H1 (cell line): ENCODE measurements around the gene XYLB. TPM values are rescaled to one million over a fixed set of nuclear protein-coding genes. Genes with fewer than 3 reads are reported as not detected.

Source experiments
- CTCF ChIA-PET: fragments of 300-600 bp; sonication (Branson Sonifier 250); formaldehyde crosslinking; loops from one replicate; lab custom pipeline; 2021; ENCODE audit not compliant: partially characterized antibody; lab: Charles Lee
- POLR2A ChIA-PET: fragments of 300-600 bp; sonication (Branson Sonifier 250); formaldehyde crosslinking; loops from one replicate; lab custom pipeline; 2021; ENCODE audit warnings: inconsistent platforms; ENCODE audit not compliant: partially characterized antibody; lab: Charles Lee
- DNase-seq, 2 experiments: peaks; one replicate each; pipeline versions ENCODE4 v3.0.0 to v3.0.0-alpha.2; 2010 to 2022; ENCODE audit warnings: low spot score in 2 of 2, low read depth in 1 of 2, mixed read lengths in 1 of 2
- FAIRE-seq: peaks from 2 replicates; lab custom pipeline; 2011; peaks lifted over from hg19 to GRCh38; lab: Jason Lieb, UNC
- H2AFZ ChIP-seq: 2 replicates; pipeline ENCODE4 v1.8.1; 2012; ENCODE audit warnings: low read length, inconsistent platforms
- H2AK5ac ChIP-seq: 2 replicates; pipeline ENCODE4 v1.6.1; 2013; ENCODE audit warnings: low read depth, low read length
- H2BK120ac ChIP-seq: replicated peaks from 2 replicates; pipeline ENCODE3; 2013; ENCODE audit warnings: low read depth, low read length, inconsistent platforms
- H2BK12ac ChIP-seq: 2 replicates; pipeline ENCODE4 v1.6.1; 2013; ENCODE audit warnings: low read depth, low read length
- H2BK15ac ChIP-seq: 2 replicates; pipeline ENCODE4 v1.6.1; 2013; ENCODE audit warnings: low read length
- H2BK20ac ChIP-seq: 2 replicates; pipeline ENCODE4 v1.6.1; 2013; ENCODE audit warnings: low read length
- H2BK5ac ChIP-seq: 2 replicates; pipeline ENCODE4 v1.6.1; 2013; ENCODE audit warnings: low read depth, low read length
- H3K14ac ChIP-seq: 2 replicates; pipeline ENCODE4 v1.6.1; 2013; ENCODE audit warnings: inconsistent platforms; ENCODE audit not compliant: insufficient read length
- H3K18ac ChIP-seq: 2 replicates; pipeline ENCODE4 v1.6.1; 2013; ENCODE audit warnings: low read length; ENCODE audit errors: extremely low read depth
- H3K23ac ChIP-seq: 2 replicates; pipeline ENCODE4 v1.6.1; 2013; ENCODE audit warnings: inconsistent platforms; ENCODE audit not compliant: insufficient read length
- H3K23me2 ChIP-seq: 2 replicates; pipeline ENCODE4 v1.6.1; 2013; ENCODE audit warnings: low read depth, low read length
- H3K27ac ChIP-seq: 2 replicates; pipeline ENCODE4 v1.6.1; 2011; ENCODE audit warnings: low read depth, low read length, inconsistent platforms
- H3K27me3 ChIP-seq, 4 experiments: replicated peaks in 1 of 4; 1 replicate in 1 of 4; 2 replicates in 3 of 4; pipeline versions ENCODE4 v1.6.1 to v1.8.1; 2011 to 2013; ENCODE audit warnings: low read length in 3 of 4, mild to moderate bottlenecking in 3 of 4, inconsistent platforms in 2 of 4, mixed read lengths in 2 of 4, moderate library complexity in 1 of 4; ENCODE audit not compliant: control insufficient read depth in 3 of 4, insufficient read depth in 3 of 4; ENCODE audit errors: extremely low read depth in 1 of 4
- H3K36me3 ChIP-seq, 4 experiments: 2 replicates each; pipeline versions ENCODE4 v1.6.1 to v1.8.1; 2011 to 2013; ENCODE audit warnings: mild to moderate bottlenecking in 4 of 4, low read length in 3 of 4, moderate library complexity in 2 of 4, control low read depth in 1 of 4, inconsistent platforms in 1 of 4; ENCODE audit not compliant: insufficient read depth in 4 of 4, control insufficient read depth in 2 of 4
- H3K4ac ChIP-seq: replicated peaks from 2 replicates; pipeline ENCODE3; 2013; ENCODE audit warnings: low read length, low read depth, mixed read lengths, inconsistent platforms; ENCODE audit not compliant: insufficient read length
- H3K4me1 ChIP-seq, 4 experiments: replicated peaks in 1 of 4; 1 replicate in 1 of 4; 2 replicates in 3 of 4; pipeline versions ENCODE4 v1.6.1 to v1.8.1; 2011 to 2013; ENCODE audit warnings: low read length in 3 of 4, inconsistent platforms in 2 of 4, mixed read lengths in 1 of 4; ENCODE audit not compliant: insufficient read depth in 4 of 4, control insufficient read depth in 3 of 4
- H3K4me2 ChIP-seq, 2 experiments: 2 replicates each; pipeline versions ENCODE4 v1.6.1 to v1.8.1; 2011 to 2013; ENCODE audit warnings: low read depth in 2 of 2, low read length in 2 of 2, control low read depth in 1 of 2, inconsistent platforms in 1 of 2, mild to moderate bottlenecking in 1 of 2; ENCODE audit not compliant: insufficient read depth in 1 of 2
- H3K4me3 ChIP-seq, 4 experiments: fragments of 200-600, 300-600 bp in 1 of 4; sonication (generic), shearing (Covaris generic), sonication (Bioruptor Twin) in 1 of 4; 2 replicates each; pipeline versions ENCODE4 v1.5.1 to v1.8.1; 2011 to 2016; ENCODE audit warnings: low read length in 4 of 4, low read depth in 3 of 4, control low read depth in 2 of 4, inconsistent platforms in 2 of 4, mild to moderate bottlenecking in 2 of 4, mixed read lengths in 1 of 4, moderate library complexity in 1 of 4; ENCODE audit not compliant: insufficient read depth in 2 of 4; ENCODE audit errors: extremely low read depth in 1 of 4
- H3K56ac ChIP-seq: replicated peaks from 2 replicates; pipeline ENCODE3; 2013; ENCODE audit warnings: low read depth, mild to moderate bottlenecking, mixed read lengths, low read length, inconsistent platforms; ENCODE audit not compliant: insufficient read length
- H3K79me1 ChIP-seq: 2 replicates; pipeline ENCODE4 v1.6.1; 2013; ENCODE audit warnings: low read depth, low read length, control low read depth
- H3K79me2 ChIP-seq, 2 experiments: 2 replicates each; pipeline versions ENCODE4 v1.6.1 to v1.8.1; 2012 to 2013; ENCODE audit warnings: low read length in 2 of 2, mild to moderate bottlenecking in 2 of 2, inconsistent platforms in 1 of 2; ENCODE audit not compliant: insufficient read depth in 2 of 2, control insufficient read depth in 1 of 2
- H3K9ac ChIP-seq, 4 experiments: replicated peaks in 1 of 4; 1 replicate in 1 of 4; 2 replicates in 3 of 4; pipeline versions ENCODE4 v1.6.1 to v1.8.1; 2011 to 2013; ENCODE audit warnings: low read depth in 3 of 4, low read length in 3 of 4, control low read depth in 2 of 4, mild to moderate bottlenecking in 2 of 4, moderate library complexity in 2 of 4, inconsistent platforms in 1 of 4; ENCODE audit errors: extremely low read depth in 1 of 4
- H3K9me3 ChIP-seq, 2 experiments: 2 replicates each; pipeline versions ENCODE4 v1.6.1 to v1.8.1; 2012 to 2013; ENCODE audit warnings: mild to moderate bottlenecking in 2 of 2, moderate library complexity in 2 of 2, control low read depth in 1 of 2, inconsistent platforms in 1 of 2, low read depth in 1 of 2, low read length in 1 of 2, mixed read lengths in 1 of 2; ENCODE audit not compliant: insufficient read depth in 2 of 2
- H4K20me1 ChIP-seq, 2 experiments: replicated peaks in 1 of 2; 2 replicates each; pipeline versions ENCODE3 to v1.8.1; 2011 to 2013; ENCODE audit warnings: inconsistent platforms in 2 of 2, low read length in 2 of 2, mild to moderate bottlenecking in 1 of 2; ENCODE audit not compliant: insufficient read depth in 2 of 2, control insufficient read depth in 1 of 2
- H4K5ac ChIP-seq: 2 replicates; pipeline ENCODE4 v1.6.1; 2013; ENCODE audit warnings: low read length, low read depth, mixed read lengths, inconsistent platforms; ENCODE audit not compliant: insufficient read length
- H4K8ac ChIP-seq: 2 replicates; pipeline ENCODE4 v1.8.0; 2013; ENCODE audit warnings: mild to moderate bottlenecking, moderate library complexity, low read length, inconsistent platforms; ENCODE audit not compliant: insufficient read depth; ENCODE audit errors: extremely low read depth
- H4K91ac ChIP-seq: replicated peaks from 2 replicates; pipeline ENCODE3; 2013; ENCODE audit warnings: low read length, mixed read lengths, inconsistent platforms; ENCODE audit not compliant: insufficient read length
- JUN ChIP-seq: IDR thresholded peaks from 2 replicates; pipeline ENCODE4 v1.6.1; 2011; ENCODE audit warnings: low read depth, mild to moderate bottlenecking, improper control_type of control experiment, low read length
- WGBS, 2 experiments: shearing (Covaris generic) in 1 of 2; methylation state at CpG; one replicate each; pipeline versions ENCODE4 v1.1.6 to v1.1.7; 2013 to 2015; ENCODE audit warnings: low lambda C conversion rate in 2 of 2, mixed read lengths in 2 of 2, inconsistent platforms in 1 of 2, low coverage in 1 of 2, missing lambda C conversion rate in 1 of 2; ENCODE audit not compliant: insufficient replicate concordance in 2 of 2, insufficient coverage in 1 of 2, insufficient read length in 1 of 2; ENCODE audit errors: extremely low coverage in 1 of 2, missing lambda C conversion rate in 1 of 2; 5-methylcytosine and 5-hydroxymethylcytosine counted together
- polyA plus RNA-seq, 7 experiments: library from polyadenylated mRNA; depleted of rRNA in 3 of 7; stranded (reverse) in 5 of 7; unstranded in 2 of 7; fragments of >200 nt in 5 of 7; fragments of 200-250 nt in 2 of 7; gene quantifications; 1 replicate in 5 of 7; 2 replicates in 1 of 7; 4 replicates in 1 of 7; pipeline versions ENCODE4 v1.2.1 to v1.2.3, GENCODE V29; 2011 to 2013; ENCODE audit warnings: missing spikeins in 2 of 7, mixed read lengths in 2 of 7
- total RNA-seq: library from RNA; stranded (reverse); fragmentation: NEBNext Ultra II Directional; extraction: Animal tissue kit (Norgen Biotek cat#: 25700); gene quantifications from 2 replicates; pipeline ENCODE4 v1.2.1, GENCODE V29; 2021

XYLB gene
- total and polyA plus RNA-seq, 2 of the 8 experiments (the other 6 are each of a cell fraction or from before 2014, with no cell fraction given): 1.7 to 5.5 TPM

GRCh38 chr3:38353151-38353550 lies 6.6 kb downstream of the XYLB start:
- Histone ChIP-seq H3K27ac (no peak overlapping the region), H2AK5ac (no peak overlapping the region), H4K91ac (no peak overlapping the region), H2BK20ac (no peak overlapping the region), H3K36me3 (no peaks in the 10 kb centered on the region), H3K79me2 (no peaks in the 10 kb centered on the region), H3K27me3 (peaks cover 0 to 1% (median 0%) of the 10 kb centered on the region in 4 experiments; a peak in 2 of 7 replicates), H2BK120ac (no peak overlapping the region), H4K5ac (no peak overlapping the region), H3K4me3 (no peak overlapping the region), H3K56ac (no peak overlapping the region), H4K8ac (no peak overlapping the region), H2AFZ (no peak overlapping the region), H3K14ac (no peak overlapping the region), H2BK5ac (no peak overlapping the region), H3K23ac (no peak overlapping the region), H3K18ac (no peak overlapping the region), H3K4me2 (no peak overlapping the region), H3K4me1 (no peaks in the 10 kb centered on the region), H3K4ac (no peak overlapping the region), H4K20me1 (no peaks in the 10 kb centered on the region), H2BK12ac (no peak overlapping the region), H3K9ac (no peak overlapping the region), H2BK15ac (no peak overlapping the region), H3K23me2 (no peaks in the 10 kb centered on the region), H3K9me3 (no peaks in the 10 kb centered on the region), H3K79me1 (no peaks in the 10 kb centered on the region; the same call in 1 of the 2 replicates)
- ChIA-PET CTCF (interaction anchor here (0.6 kb wide), 2 partner anchors 44 to 125 kb away, joined by 3 to 4 read pairs; no protein-coding TSS in a partner anchor), POLR2A (no interaction called here)
- FAIRE-seq (no peak), DNase-seq (no peak)
- 85% methylated on average over 4 of the region's 4 CpGs; no CpG with 5 or more reads in 1 of the 2 experiments for WGBS, 2 experiments
- TF ChIP-seq JUN: no peak
